ENCODE measurements around the gene KRT9.
"Not testable (repeated sequence)": the region's sequence is repeated elsewhere in the genome, so short reads cannot be mapped to it uniquely, and the experiment has no call there.

DNA sequence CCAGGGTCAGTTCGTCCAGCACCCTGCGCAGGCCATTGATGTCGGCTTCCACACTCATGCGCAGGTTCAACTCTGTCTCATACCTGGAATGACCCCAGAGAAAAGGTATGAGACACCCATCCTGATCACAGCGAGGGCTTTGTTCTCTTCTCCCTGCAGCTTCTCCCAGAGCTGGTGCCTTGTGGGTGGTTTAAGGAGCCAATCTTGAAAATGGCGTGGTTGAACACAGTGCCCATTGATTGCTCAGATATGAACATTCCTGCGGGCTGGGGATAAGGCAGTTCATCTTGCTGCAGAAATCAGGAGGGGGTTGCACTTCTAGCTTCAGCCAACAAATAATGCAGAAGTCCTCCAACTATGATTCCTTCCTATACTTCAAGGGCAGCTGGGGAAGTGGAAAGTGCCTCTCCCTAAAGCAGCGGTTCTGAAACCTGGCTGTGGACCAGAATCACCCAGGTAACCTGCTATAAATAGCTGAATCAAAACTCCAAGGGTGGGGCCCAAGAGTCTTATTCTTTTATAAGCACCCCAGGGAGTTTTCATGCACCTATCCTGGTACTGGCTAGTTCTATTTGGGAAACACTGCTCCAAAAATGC, 12.6 kb upstream of the KRT9 start:
- TF ChIP-seq POLR2A (IDR thresholded peaks at IDR 0.05): not testable (repeated sequence)
- TF ChIP-seq, protein P1, sequence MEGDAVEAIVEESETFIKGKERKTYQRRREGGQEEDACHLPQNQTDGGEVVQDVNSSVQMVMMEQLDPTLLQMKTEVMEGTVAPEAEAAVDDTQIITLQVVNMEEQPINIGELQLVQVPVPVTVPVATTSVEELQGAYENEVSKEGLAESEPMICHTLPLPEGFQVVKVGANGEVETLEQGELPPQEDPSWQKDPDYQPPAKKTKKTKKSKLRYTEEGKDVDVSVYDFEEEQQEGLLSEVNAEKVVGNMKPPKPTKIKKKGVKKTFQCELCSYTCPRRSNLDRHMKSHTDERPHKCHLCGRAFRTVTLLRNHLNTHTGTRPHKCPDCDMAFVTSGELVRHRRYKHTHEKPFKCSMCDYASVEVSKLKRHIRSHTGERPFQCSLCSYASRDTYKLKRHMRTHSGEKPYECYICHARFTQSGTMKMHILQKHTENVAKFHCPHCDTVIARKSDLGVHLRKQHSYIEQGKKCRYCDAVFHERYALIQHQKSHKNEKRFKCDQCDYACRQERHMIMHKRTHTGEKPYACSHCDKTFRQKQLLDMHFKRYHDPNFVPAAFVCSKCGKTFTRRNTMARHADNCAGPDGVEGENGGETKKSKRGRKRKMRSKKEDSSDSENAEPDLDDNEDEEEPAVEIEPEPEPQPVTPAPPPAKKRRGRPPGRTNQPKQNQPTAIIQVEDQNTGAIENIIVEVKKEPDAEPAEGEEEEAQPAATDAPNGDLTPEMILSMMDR (IDR thresholded peaks at IDR 0.05): not testable (repeated sequence)

Data from transverse colon (tissue), 3 donors.